HG03565 (cell line): ENCODE results near the gene FERD3L.

Experiments
- ATAC-seq: cut with Tn5 transposase; IDR thresholded peaks from one replicate; pipeline ENCODE4 v1.9.1; 2021; ENCODE audit warnings: mild to moderate bottlenecking, moderate library complexity; ENCODE audit not compliant: unreplicated experiment

FERD3L gene

GRCh38 chr7:19101472-19101871 lies 43.7 kb downstream of the FERD3L start:
- ATAC-seq = no peak

GRCh38 chr7:19099924-19100323 lies 45.3 kb downstream of the FERD3L start:
- no peak for ATAC-seq

DNA sequence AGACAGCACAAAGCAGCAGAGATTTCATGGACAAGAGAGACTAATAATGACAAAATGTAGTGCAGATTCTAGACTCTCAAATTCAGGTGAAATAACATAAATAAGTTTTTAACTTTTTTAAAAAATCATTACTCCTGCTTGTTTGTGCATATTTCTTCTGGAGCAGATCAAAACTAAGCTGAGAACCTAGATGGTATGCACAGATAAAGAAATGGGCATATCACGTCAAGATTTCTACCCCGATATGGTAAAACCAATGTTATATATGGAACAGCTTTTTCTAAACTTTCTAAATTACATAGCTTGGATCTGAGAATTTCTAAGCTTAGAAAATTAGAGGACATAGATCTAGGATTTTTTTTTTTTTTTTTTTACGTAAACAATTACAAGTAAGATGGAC lies 46.0 kb downstream of the FERD3L start:
- ATAC-seq = no peak

DNA sequence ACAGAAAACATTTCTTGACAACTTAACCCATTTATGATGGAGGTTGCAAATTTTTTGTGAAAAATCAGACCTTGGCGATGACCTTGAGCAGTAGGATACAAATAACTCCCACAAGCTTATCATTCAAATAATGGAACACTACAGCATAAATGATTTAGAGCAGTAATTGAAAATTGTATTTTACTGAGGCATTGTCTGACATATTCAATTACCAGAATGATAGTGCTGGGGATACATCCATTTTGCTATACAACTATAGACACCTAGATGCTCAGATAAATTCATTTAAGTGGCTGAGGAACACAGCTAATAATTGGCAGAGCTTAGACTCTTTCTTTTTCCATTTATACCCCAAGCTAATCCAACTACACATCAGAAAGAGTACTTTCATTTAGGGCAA lies 46.7 kb downstream of the FERD3L start:
- ATAC-seq = no peak

- no peak for ATAC-seq
These were observed 47.8 kb downstream of the FERD3L start for GRCh38 chr7:19097165-19098055.

- no peak for ATAC-seq
These were observed 49.8 kb downstream of the FERD3L start for GRCh38 chr7:19095353-19095860.
